Measurements from ENCODE around the gene C11orf68. TPM values are rescaled to one million over a fixed set of nuclear protein-coding genes. Genes with fewer than 3 reads are reported as not detected.

C11orf68 gene
- total RNA-seq (2022): 48.0 and 49.4 TPM in 2 replicates
- percentile 73 among the genes with signal in this experiment for Bru-seq, nascent RNA
- BruChase-seq, experiment 1, labeled RNA remaining after a 6-hour chase: percentile 77 among the genes with signal in this experiment
- BruChase-seq, experiment 2, labeled RNA remaining after a 2-hour chase: percentile 86 among the genes with signal in this experiment
- long read RNA-seq, transcript C11orf68-203 (1 exons, 1,528 nt): minor isoform, 8 of 95 reads
- long read RNA-seq, transcript C11orf68-201 (2 exons, 1,619 nt): minor isoform, 29 of 95 reads
- long read RNA-seq, transcript C11orf68-202 (2 exons, 1,559 nt): major isoform, 58 of 95 reads
- long read RNA-seq, partial matches to known transcripts: 0 of 95 reads
- long read RNA-seq, other reads (novel, unspliced or antisense): 0 of 95 reads

GRCh38 chr11:65918211-65919140 lies at the start of gene C11orf68:
C11orf68 (minus strand) TSS chr11:65919062; CDS start chr11:65919031, 31 bp downstream.
- Mint-ChIP-seq H3K4me1 (ENCODE audit: insufficient read depth, unreplicated experiment) (peaks cover 37% of the 10 kb centered on the region), H3K27ac (ENCODE audit: low read depth, unreplicated experiment) (peak within 1 kb of the TSS; percentile 81), H3K9me3 (ENCODE audit: unreplicated experiment) (no peaks in the 10 kb centered on the region), H3K4me3 (ENCODE audit: unreplicated experiment) (peak within 1 kb of the TSS; percentile 89), H3K27me3 (ENCODE audit: insufficient read depth, unreplicated experiment) (no peaks in the 10 kb centered on the region), H3K36me3 (ENCODE audit: insufficient read depth, unreplicated experiment) (peaks cover 14% of the 10 kb centered on the region)
- POLR2A ChIA-PET: interaction anchor here (0.8 to 2.5 kb wide), 12 partner anchors 13 to 371 kb away, joined by 3 to 46 read pairs (median 5); partner anchors contain the start of genes BANF1, CCDC85B, CFL1 and FIBP
- TF ChIP-seq CTCF (IDR thresholded peaks at IDR 0.05; ENCODE audit: unreplicated experiment): no peak
- TSS peak; percentile 49 for BruUV-seq (replicated peaks)
- CTCF ChIA-PET: interaction anchor here (0.9 to 1.2 kb wide), 3 partner anchors 21 to 31 kb away, joined by 3 to 6 read pairs (median 5); partner anchors contain the start of gene CCDC85B
- peak; percentile 37 for DNase-seq (ENCODE audit: unreplicated experiment)
- intact Hi-C loops (cut with micrococcal nuclease): loop anchor here (1.0 to 5.0 kb wide), 2 partner anchors 71 to 256 kb away; partner anchors contain the start of gene RELA

GRCh38 chr11:65967329-65967934 lies 48.6 kb upstream of the C11orf68 start:
- Mint-ChIP-seq H3K9me3 (ENCODE audit: unreplicated experiment) (no peaks in the 10 kb centered on the region), H3K4me1 (ENCODE audit: insufficient read depth, unreplicated experiment) (peaks cover 29% of the 10 kb centered on the region), H3K27ac (ENCODE audit: low read depth, unreplicated experiment) (no peak overlapping the region), H3K36me3 (ENCODE audit: insufficient read depth, unreplicated experiment) (peaks cover 69% of the 10 kb centered on the region), H3K4me3 (ENCODE audit: unreplicated experiment) (no peak overlapping the region), H3K27me3 (ENCODE audit: insufficient read depth, unreplicated experiment) (no peaks in the 10 kb centered on the region)
- DNase-seq (ENCODE audit: unreplicated experiment): no peak
- BruUV-seq (replicated peaks): no TSS peak
- intact Hi-C loops (cut with micrococcal nuclease): no loop called here
- ChIA-PET CTCF (interaction anchor here (1.2 to 2.4 kb wide), 2 partner anchors 78 to 82 kb away, joined by 5 to 12 read pairs; no protein-coding TSS in a partner anchor), POLR2A (no interaction called here)
- no peak for TF ChIP-seq CTCF (IDR thresholded peaks at IDR 0.05; ENCODE audit: unreplicated experiment)

GRCh38 chr11:65965986-65966762 lies 47.3 kb upstream of the C11orf68 start:
- no peak for TF ChIP-seq CTCF (IDR thresholded peaks at IDR 0.05; ENCODE audit: unreplicated experiment)
- Mint-ChIP-seq H3K27ac (ENCODE audit: low read depth, unreplicated experiment) (no peak overlapping the region), H3K4me3 (ENCODE audit: unreplicated experiment) (no peak overlapping the region), H3K27me3 (ENCODE audit: insufficient read depth, unreplicated experiment) (no peaks in the 10 kb centered on the region), H3K36me3 (ENCODE audit: insufficient read depth, unreplicated experiment) (peaks cover 60% of the 10 kb centered on the region), H3K9me3 (ENCODE audit: unreplicated experiment) (no peaks in the 10 kb centered on the region), H3K4me1 (ENCODE audit: insufficient read depth, unreplicated experiment) (peaks cover 33% of the 10 kb centered on the region)
- DNase-seq (ENCODE audit: unreplicated experiment): no peak
- TSS peak; percentile 23 for BruUV-seq (replicated peaks)
- POLR2A ChIA-PET: interaction anchor here (0.6 to 1.3 kb wide), 2 partner anchors 66 to 79 kb away, joined by 3 read pairs; no protein-coding TSS in a partner anchor
- intact Hi-C loops (cut with micrococcal nuclease): no loop called here
- CTCF ChIA-PET: interaction anchor here (0.9 to 2.4 kb wide), 6 partner anchors 14 to 81 kb away, joined by 3 to 12 read pairs (median 4); partner anchors contain the start of gene CATSPER1
